ENCODE data around the gene KCP.
"Not testable (repeated sequence)": the region's sequence is repeated elsewhere in the genome, so short reads cannot be mapped to it uniquely, and the experiment has no call there.

The KCP gene

DNA sequence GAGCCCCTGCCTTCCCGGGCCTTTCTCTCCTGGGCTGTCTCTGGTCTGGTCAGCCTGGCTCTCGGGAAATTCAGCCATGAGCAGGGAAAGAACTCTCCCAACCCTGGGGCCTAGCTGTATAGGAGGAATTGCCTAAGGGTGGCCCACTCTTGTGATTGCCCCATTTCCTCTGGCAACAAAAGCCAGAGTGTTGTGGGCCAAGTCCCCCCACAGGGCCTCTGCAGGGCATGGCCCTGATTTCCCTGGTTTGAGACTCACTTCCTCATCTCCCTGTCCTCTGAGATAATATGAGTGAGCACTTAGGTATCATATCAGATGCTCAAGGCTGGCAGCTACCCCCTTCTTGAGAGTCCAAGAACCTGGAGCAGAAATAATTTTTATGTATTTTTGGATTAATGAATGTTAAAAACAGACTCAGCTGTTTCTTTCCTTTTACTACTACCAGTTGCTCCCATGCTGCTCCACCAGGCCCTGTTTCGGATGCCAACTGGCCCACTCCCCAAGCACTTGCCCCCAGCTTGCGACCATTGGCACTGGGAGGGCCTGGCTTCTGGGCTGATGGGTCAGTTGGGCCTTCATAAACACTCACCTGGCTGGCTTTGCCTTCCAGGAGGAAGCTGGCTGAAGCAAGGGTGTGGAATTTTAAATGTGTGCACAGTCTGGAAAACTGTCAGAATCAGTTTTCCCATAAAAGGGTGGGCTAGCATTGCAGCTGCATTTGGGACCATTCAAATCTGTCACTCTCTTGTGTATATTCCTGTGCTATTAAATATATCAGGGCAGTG lies 38.7 kb upstream of the KCP start:
- H3K4me3 ChIP-seq (ENCODE audit: low read depth, low read length), result no peak overlapping the region
- DNase-seq (ENCODE audit: low read depth), result no peak
- TF ChIP-seq, protein P1, sequence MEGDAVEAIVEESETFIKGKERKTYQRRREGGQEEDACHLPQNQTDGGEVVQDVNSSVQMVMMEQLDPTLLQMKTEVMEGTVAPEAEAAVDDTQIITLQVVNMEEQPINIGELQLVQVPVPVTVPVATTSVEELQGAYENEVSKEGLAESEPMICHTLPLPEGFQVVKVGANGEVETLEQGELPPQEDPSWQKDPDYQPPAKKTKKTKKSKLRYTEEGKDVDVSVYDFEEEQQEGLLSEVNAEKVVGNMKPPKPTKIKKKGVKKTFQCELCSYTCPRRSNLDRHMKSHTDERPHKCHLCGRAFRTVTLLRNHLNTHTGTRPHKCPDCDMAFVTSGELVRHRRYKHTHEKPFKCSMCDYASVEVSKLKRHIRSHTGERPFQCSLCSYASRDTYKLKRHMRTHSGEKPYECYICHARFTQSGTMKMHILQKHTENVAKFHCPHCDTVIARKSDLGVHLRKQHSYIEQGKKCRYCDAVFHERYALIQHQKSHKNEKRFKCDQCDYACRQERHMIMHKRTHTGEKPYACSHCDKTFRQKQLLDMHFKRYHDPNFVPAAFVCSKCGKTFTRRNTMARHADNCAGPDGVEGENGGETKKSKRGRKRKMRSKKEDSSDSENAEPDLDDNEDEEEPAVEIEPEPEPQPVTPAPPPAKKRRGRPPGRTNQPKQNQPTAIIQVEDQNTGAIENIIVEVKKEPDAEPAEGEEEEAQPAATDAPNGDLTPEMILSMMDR (IDR thresholded peaks at IDR 0.05; ENCODE audit: insufficient read depth, low read depth, low read length, missing control alignments), result no peak

DNA sequence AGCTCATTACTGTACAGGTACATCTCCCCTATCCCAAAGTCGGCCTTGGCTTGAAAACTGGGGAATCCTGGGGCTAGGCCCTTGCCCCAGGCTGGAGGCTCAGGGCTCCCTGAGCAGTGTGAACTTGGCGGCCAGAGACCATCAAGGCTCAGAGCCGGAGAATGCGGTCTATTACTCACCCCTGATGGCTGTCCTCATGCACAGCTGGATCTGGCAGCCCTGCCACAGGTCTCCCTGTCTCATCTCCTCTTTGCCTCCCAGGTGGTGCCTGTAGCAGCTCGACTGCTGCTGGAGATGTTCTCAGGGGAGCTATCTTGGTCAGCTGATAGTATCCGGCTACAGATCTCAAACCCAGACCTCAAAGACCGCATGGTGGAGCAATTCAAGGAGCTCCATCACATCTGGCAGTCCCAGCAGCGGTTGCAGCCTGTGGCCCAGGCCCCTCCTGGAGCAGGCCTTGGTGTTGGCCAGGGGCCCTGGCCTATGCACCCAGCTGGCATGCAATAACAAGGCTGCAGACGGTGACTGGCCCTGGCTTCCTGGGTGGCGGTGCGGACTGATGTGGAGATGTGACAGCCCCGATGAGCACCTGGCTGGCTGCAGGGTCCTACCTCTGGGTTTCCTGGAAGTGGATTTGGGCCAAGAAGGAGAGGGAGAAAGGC lies 37.9 kb upstream of the KCP start:
- TF ChIP-seq, protein P1 (IDR thresholded peaks at IDR 0.05; ENCODE audit: insufficient read depth, low read depth, low read length, missing control alignments), result no peak
- no peak for DNase-seq (ENCODE audit: low read depth)
- no peak overlapping the region for H3K4me3 ChIP-seq (ENCODE audit: low read depth, low read length)

DNA sequence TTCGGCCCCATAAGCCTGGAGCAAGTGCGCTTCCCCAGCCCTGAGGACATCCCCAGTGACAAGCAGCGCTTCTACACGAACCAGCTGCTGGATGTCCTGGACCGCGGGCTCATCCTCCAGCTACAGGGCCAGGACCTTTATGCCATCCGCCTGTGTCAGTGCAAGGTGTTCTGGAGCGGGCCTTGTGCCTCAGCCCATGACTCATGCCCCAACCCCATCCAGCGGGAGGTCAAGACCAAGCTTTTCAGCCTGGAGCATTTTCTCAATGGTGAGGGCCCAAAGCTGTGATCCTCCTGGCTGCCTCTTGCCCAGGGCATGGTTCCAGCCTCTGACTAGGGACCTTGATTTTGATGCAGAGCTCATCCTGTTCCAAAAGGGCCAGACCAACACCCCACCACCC lies 37.3 kb upstream of the KCP start:
- no peak for DNase-seq (ENCODE audit: low read depth)
- no peak overlapping the region for H3K4me3 ChIP-seq (ENCODE audit: low read depth, low read length)

DNA sequence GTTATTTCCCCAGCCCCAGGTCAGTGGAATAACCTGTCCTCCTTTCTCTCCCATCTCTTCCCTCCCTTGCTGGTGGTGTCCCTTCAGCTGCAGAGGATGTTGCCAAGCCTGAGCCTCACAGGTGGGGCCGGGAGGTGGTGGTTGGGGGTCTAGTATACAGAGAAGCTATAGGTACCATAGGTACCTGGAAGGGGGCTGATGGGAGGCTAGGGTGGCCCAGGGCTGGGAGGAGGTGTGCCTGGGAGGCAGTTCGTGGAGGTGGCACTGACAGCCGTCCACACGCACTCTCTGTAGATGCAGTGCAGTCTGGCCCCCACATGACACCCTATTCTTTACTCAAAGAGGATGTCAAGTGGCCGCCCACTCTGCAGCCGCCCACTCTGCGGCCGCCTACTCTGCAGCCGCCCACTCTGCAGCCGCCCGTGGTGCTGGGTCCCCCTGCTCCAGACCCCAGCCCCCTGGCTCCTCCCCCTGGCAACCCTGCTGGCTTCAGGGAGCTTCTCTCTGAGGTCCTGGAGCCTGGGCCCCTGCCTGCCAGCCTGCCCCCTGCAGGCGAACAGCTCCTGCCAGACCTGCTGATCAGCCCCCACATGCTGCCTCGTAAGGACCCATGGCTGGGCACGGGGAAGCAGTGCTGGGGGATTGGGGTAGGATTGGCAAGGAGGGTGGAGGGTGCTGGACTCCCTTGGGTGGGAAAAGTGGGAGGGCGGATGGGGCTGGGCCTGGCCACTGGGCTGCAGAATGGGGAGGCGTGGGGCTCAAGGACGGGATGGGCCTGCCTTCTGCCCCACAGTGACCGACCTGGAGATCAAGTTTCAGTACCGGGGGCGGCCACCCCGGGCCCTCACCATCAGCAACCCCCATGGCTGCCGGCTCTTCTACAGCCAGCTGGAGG lies 36.7 kb upstream of the KCP start:
- H3K4me3 ChIP-seq (ENCODE audit: low read depth, low read length), result no peak overlapping the region
- DNase-seq (ENCODE audit: low read depth), result peak; percentile 43
- TF ChIP-seq, protein P1 (IDR thresholded peaks at IDR 0.05; ENCODE audit: insufficient read depth, low read depth, low read length, missing control alignments), result peak; percentile 46

More for the DNA sequence above, 37.3 kb upstream of the KCP start:
- TF ChIP-seq, protein P1 (IDR thresholded peaks at IDR 0.05; ENCODE audit: insufficient read depth, low read depth, low read length, missing control alignments), result no peak

DNA sequence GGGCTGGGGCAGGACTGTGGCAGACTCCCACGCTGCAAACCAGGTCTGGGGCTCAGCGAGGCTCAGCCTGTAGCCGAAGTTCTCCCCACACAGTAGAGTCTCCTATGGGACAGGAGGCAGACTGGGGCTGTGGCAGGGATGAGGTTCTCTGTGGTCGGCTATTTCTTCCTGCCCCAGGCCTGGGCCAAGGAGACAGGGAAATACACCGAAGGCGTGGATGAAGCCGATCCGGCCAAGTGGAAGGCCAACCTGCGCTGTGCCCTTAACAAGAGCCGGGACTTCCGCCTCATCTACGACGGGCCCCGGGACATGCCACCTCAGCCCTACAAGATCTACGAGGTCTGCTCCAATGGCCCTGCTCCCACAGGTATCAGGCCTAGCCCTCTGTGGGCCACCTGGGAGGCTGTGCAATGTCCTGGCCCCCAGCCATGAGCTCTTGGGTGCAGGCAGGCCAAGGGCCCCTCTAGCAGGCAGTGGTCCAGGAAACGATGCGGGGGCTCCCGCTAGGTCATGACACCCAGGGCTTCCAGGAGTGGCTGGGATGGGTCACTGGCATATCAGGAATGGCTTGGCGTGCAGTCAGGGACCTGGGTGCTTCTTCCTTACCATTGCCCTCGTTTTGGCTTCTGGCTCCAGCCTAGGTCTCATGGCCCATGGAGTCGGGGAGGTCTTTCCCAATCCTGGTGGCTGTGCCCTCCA lies 35.3 kb upstream of the KCP start:
- TF ChIP-seq, protein P1 (IDR thresholded peaks at IDR 0.05; ENCODE audit: insufficient read depth, low read depth, low read length, missing control alignments), result no peak
- H3K4me3 ChIP-seq (ENCODE audit: low read depth, low read length), result no peak overlapping the region
- no peak for DNase-seq (ENCODE audit: low read depth)

DNA sequence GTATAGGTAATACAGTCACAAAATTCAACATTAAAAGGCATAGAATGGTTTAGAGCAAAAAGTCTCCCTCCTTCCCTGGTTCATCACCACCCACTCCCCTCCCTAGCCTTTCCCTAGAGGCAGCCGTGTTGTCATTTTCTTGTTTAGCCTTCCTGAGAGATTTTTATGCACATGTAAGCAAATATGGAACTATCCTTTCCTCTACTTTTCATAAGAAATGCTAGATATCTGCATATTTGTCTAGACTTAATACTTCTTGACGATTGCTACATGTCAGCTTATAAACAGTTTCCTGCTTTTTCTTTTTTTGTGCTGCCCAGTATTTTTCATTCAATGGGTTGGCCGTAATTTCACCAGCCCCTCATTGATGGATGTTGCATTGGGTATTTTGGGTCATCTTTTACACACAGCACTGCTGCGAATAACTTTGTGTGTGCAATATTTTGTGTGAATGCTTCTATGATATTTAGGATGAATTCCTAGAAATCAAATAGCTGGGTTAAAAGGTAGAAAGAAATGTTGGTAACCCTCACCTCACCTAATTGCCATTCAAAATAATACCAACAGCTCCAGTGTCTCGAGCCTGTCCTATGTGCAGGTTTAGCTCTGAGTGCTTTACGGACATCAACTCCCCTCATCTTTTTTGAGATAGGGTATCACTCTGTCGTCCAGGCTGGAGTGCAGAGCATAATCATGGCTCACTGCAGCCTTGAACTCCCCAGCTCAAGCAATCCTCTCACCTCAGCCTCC lies 34.2 kb upstream of the KCP start:
- TF ChIP-seq, protein P1 (IDR thresholded peaks at IDR 0.05; ENCODE audit: insufficient read depth, low read depth, low read length, missing control alignments), result no peak

DNA sequence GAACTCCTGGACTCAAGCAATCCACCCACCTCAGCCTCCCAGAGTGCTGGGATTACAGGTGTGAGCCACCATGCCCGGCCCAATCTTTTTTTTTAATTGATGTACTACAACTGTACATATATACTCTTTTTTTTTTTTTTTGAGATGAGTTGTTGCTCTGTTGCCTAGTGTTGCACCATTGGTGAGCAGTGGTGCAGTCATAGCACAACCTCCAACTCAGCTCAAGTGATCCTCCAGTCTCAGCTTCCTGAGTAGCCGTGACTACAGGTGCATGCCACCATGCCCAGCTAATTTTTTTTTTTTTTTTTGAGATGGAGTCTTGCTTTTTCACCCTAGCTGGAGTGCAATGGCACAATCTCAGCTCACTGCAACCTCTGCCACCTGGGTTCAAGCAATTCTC lies 32.7 kb upstream of the KCP start:
- peak; percentile 31 for DNase-seq (ENCODE audit: low read depth)
- not testable (repeated sequence) for H3K4me3 ChIP-seq (ENCODE audit: low read depth, low read length)

More for the DNA sequence above, 34.2 kb upstream of the KCP start:
- no peak overlapping the region for H3K4me3 ChIP-seq (ENCODE audit: low read depth, low read length)
- no peak for DNase-seq (ENCODE audit: low read depth)
